ENCODE results near the gene NUP93.

The NUP93 gene

GRCh38 chr16:56817056-56817455, 87.1 kb downstream of the NUP93 start:
- no peak for DNase-seq (ENCODE audit: low read depth in 2 of 2)

GRCh38 chr16:56817938-56818337, 88.0 kb downstream of the NUP93 start:
- no peak for DNase-seq (ENCODE audit: low read depth in 2 of 2)

GRCh38 chr16:56823081-56823733, 93.3 kb downstream of the NUP93 start:
- no peak for DNase-seq (ENCODE audit: low read depth in 2 of 2)

DNA sequence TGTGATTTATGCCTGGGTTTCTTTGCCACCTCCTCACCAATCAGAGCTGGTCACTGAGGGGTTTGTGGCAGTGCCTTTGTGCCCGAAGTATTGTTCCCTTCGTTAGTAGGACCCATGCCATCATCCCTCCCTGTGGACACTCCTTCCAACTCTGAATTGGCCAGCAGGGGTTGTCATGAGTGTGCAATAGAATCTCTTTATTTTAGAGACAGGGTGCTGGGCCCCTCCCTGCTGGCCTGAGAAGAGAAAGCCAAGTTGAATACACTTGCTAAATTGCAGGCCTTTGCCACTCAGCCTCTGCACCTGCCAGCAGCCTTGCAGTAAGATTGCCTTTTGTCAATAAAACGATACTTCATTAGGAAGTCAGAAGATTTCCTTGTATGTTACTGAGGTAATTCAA, 94.4 kb downstream of the NUP93 start:
- no peak for DNase-seq (ENCODE audit: low read depth in 2 of 2)

GRCh38 chr16:56824804-56825203, 94.9 kb downstream of the NUP93 start:
- no peak for DNase-seq (ENCODE audit: low read depth in 2 of 2)

DNA sequence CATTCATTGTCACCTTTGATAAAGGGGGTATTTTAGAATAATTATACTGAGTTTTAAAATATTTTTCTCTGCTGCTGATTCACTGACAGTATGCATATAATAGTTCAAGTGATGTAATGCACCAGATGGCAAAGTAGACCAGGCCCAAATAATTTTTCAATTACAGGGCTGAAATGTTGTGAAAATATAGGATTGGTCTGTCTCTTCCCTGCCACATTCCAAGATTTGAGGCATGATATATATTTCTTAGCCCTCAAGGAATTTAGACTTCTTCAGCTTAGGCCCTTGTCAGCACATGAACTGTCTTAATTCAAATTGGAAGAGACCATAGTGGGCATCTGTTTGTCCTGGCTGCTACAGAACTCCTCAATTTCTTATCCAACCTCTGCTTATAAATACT, 95.9 kb downstream of the NUP93 start:
- no peak for DNase-seq (ENCODE audit: low read depth in 2 of 2)

DNA sequence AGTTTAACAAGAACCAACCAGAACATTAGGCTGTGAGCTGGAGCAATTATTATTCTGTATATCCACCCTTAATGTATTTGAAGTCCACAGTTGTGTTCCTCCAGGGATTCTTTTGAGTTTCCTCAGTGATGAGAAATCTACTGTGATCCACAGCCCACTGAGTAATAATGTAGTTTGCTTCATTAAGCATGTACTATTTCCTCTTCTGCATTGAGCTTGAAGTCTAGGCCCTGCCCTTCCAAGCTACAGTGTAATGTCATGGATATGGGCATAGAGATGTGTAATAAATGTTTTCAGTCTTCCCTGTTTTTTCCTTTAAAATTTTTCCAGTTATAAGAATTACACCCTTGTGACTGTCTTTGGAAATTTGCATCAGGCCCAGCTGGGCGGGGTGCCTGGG, 98.7 kb downstream of the NUP93 start:
- DNase-seq (ENCODE audit: low read depth in 2 of 2), result no peak

DNA sequence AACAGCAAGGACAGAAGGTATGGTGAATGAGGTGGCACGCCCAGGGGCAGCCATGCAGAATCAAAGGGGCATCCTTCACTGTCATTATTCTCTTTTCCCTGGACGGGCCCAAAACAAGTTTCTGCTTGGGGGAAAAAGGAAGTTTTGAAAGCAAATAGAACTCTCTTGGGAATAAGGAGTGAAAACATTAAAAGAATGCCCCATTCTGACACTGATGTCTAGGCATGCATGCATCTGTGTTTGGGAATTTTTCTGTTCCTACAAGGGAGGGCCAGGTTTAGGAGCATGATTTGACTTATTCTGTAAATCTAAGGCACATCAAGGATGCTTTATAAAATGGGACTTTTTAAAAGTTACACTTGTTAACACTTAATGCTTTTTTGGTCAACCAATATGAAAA, 100.7 kb downstream of the NUP93 start:
- DNase-seq (ENCODE audit: low read depth in 2 of 2), result no peak

DNA sequence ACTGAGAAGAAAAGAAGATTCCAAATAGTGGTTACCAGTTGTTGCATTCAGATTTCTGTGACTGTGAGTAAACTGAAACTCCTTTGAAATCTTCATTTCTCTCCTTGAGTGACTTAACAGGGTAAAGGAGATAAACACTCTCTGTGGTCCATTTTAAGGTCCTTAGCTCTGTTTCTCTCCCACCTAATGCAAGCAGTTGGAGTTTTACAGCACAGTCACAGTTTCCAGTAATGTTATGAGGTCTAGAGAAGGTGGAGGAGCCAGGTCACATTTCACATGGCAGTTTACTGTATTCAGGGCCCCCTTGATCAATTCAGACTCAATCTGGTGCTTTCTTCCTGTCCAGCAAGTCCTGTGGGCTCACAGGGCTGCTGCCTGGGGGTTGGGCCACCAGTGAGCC, 102.8 kb downstream of the NUP93 start:
- no peak for DNase-seq (ENCODE audit: low read depth in 2 of 2)

DNA sequence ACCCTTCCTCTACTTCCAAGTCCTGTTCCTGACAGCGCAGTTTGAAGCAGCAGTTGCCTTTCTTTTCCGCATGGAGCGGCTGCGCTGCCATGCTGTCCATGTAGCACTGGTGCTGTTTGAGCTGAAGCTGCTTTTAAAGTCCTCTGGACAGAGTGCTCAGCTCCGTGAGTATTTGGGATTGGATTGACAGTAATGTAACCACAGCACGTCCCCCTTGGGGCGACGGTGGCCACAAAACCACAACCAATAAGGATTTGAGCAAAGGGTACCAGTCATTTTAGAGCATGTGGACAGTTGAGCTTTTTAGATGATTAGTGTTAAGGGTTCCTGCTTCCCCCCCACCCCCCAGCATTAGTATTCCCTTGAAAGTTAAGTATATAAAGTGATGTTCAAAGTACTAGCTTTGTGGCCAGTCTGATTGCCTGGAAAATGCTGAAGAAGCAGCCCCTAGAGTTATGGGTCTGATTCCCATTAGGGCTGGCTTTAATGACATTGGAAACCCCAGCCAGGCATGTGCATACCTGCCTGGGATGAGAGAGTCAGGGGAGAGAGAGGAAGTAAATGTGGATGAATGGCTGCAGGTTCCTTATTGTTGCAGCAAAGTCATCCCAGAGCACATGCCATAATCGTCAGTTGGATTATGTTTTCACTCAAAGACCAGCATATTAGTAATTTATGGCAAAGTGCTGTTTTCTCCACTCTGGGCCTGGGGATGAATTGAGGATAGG, 103.5 kb downstream of the NUP93 start:
- DNase-seq (ENCODE audit: low read depth in 2 of 2), result no peak

DNA sequence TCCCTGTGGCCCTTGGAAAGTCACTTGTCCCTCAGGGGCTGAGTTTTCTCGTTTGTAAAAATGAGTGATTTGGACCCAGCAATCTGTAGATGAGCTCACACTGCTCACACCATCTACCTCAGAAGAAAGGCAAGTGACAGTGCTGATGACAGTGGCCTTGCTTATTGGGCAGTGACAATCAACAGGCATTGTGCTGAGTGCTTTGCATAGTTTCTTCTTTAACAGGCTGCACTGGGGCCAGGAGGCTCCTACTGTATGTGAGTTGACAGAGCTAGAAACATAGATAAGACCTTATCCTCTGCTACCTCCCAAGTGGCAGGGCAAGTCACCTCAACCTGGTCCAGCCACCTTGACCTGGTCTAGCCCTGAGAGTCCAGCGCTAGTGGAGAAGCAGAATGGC, 105.4 kb downstream of the NUP93 start:
- DNase-seq (ENCODE audit: low read depth in 2 of 2), result no peak

- no peak for DNase-seq (ENCODE audit: low read depth in 2 of 2)
These were observed 106.7 kb downstream of the NUP93 start for GRCh38 chr16:56836410-56837230.

DNA sequence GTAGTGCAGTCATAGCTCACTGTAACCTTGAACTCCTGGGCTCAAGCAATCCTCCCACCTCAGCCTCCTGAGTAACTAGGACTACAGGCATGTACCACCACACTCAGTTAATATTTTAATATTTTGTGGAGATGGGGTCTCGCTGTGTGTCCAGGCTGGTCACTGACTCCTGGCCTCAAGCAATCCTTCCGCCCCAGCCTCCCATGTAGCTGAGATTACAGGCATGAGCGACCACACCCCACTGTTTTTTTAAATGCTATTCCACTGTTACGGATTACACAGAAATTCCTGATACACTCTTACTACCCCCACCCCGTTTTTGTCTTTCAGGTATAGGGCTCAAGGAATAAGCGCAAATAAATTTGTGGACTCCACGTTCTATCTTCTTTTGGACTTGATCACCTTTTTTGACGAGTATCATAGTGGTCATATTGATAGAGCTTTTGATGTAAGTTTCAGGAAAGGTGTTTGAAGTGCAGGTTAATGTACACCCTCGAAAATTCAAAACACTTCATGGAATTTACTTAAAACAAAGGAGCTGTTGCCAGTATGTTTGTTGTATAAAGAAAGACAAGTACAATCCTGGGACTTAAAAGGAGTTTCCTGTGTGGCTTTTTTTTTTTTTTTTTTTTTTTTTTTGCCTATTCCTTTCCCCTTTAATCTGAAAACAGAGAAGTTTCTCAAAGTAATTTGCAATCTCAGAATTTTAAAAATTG, 108.9 kb downstream of the NUP93 start:
- no peak for DNase-seq (ENCODE audit: low read depth in 2 of 2)

GRCh38 chr16:56841233-56841632, 111.3 kb downstream of the NUP93 start:
- DNase-seq (ENCODE audit: low read depth in 2 of 2), result no peak

DNA sequence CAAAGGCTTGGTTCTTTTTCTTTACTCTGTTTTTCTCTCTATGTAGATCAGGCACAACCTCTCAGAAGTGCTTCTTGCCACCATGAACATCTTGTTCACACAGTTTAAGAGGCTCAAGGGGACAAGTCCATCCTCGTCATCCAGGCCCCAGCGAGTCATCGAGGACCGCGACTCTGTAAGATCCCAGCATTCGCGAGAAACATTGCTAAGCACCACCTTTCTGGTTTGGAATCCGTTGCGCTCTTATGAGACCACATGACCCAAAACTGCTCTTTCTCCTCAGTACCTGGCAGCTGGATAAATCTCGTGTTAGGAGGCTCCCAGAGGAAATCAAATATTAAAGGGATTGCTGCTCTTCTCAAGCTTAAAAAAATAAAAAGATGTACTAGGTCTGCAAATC, 111.7 kb downstream of the NUP93 start:
- no peak for DNase-seq (ENCODE audit: low read depth in 2 of 2)

DNA sequence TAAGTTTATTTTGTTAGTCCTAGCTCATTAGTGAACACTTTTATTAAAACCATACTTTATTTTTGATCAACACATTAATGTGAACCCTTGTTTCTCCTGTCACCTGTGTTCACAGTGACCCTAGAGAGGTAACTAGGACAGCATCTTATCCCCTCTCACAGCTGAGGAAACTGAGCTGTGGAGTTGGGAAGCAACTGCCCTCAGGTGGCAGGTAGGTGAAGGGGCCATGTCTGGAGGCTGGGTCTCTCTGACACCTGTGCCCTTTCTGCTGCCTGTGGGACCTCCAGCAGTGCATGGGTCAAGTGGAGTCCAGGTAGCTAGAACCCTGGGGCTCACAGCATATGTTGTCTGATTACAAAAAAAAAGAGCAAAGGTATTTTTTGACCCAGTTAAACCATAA, 112.2 kb downstream of the NUP93 start:
- no peak for DNase-seq (ENCODE audit: low read depth in 2 of 2)

DNA sequence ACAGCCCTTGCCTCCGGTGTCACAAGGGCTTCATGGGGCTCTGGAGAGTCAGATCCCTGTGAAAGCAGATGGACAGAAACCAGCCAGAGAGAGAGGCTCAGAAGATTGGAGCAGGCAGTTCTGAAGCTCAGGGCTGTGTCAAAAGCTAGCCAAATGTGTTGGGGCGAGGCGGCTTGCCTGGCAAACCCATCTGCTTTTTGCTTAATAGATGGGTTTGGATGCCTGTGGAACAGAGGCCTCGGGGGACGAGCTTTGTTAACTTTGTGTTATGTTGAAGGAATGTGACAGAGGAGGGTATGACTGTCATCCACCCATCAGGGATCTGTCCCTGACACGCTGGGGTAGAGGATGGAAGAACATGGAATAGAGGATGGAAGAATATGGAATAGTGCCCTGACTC, 114.1 kb downstream of the NUP93 start:
- DNase-seq (ENCODE audit: low read depth in 2 of 2), result no peak

- DNase-seq (ENCODE audit: low read depth in 2 of 2), result no peak
These were observed 117.4 kb downstream of the NUP93 start for GRCh38 chr16:56847173-56847910.

DNA sequence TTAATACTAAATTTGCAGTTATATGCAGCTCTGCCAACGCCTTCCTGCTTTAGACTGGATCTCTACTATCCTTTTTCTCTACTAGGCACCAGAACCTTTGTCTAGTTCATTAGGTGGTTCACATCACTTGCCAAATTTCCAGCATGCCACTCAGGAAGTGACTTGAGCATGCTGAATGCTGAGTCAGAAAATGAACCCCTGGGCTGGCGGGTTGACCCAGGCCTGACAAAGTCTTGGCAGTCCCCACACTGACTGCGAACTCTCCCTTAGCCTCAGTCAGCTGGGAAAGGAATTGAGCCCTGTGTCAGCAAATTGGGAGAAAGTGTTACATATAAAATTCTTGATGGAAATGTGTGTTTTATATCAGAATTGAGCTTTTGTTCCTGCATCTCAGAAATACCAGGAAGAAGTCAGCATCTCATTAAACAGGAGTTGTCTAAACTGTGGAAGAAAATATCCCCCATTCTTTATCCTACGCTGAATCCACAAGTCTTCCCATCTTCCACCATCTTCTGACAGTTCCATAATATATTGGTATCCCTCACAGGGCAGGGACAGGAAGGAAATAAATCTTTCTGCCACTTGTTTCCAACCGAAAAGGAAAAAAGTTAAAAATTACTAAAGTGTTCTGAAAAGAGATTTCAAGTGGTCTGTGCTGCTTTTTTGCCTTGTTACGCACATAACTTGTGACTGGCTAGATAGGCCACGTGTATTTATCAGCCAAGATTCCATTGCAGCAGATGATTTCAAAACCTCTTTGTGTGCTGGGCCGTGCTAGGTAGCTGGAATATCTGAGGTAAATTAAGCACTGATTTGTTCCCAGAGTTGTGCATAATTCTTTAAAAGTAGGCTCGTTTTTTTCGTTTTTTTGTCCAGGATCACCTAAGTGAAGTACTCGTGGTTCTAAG, 118.4 kb downstream of the NUP93 start:
- no peak for DNase-seq (ENCODE audit: low read depth in 2 of 2)

GRCh38 chr16:56848955-56849689, 119.2 kb downstream of the NUP93 start:
- DNase-seq (ENCODE audit: low read depth in 2 of 2), result no peak
